ENCODE measurements around the gene CARD11.
"Not testable (repeated sequence)": the region's sequence is repeated elsewhere in the genome, so short reads cannot be mapped to it uniquely, and the experiment has no call there.

The CARD11 gene

GRCh38 chr7:3021825-3022224, 21.8 kb downstream of the CARD11 start:
- no peak for TF ChIP-seq CTCF (conservative IDR thresholded peaks at IDR 0.05; ENCODE audit: low read depth, low read length)
- no peak for DNase-seq (ENCODE audit: low read depth)
- H3K4me3 ChIP-seq (ENCODE audit: low read length), result no peak overlapping the region

DNA sequence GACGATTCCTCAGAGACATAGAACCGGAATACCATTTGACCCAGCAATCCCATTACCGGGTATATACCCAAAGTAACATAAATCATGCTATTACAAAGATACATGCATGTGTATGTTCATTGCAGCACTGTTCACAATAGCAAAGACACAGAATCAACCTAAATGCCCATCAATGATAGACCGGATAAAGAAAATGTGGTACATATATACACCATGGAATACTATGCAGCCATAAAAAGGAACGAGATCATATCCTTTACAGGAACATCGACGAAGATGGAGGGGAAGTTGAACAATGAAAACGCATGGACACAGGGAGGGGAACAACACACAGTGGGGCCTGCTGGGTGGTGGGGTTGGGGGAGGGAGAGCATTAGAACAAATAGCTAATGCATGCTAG, 22.4 kb downstream of the CARD11 start:
- DNase-seq (ENCODE audit: low read depth); H3K4me3 ChIP-seq (ENCODE audit: low read length): not testable (repeated sequence)

GRCh38 chr7:3020416-3020815, 23.3 kb downstream of the CARD11 start:
- no peak for TF ChIP-seq CTCF (conservative IDR thresholded peaks at IDR 0.05; ENCODE audit: low read depth, low read length)
- H3K4me3 ChIP-seq (ENCODE audit: low read length), result no peak overlapping the region
- DNase-seq (ENCODE audit: low read depth), result no peak

- no peak overlapping the region for H3K4me3 ChIP-seq (ENCODE audit: low read length)
- no peak for TF ChIP-seq CTCF (conservative IDR thresholded peaks at IDR 0.05; ENCODE audit: low read depth, low read length)
- no peak for DNase-seq (ENCODE audit: low read depth)
These were observed 23.9 kb downstream of the CARD11 start for GRCh38 chr7:3019801-3020200.

- no peak for DNase-seq (ENCODE audit: low read depth)
- H3K4me3 ChIP-seq (ENCODE audit: low read length), result no peak overlapping the region
- no peak for TF ChIP-seq CTCF (conservative IDR thresholded peaks at IDR 0.05; ENCODE audit: low read depth, low read length)
These were observed 29.5 kb downstream of the CARD11 start for GRCh38 chr7:3013975-3014792.

- no peak for DNase-seq (ENCODE audit: low read depth)
- TF ChIP-seq CTCF (conservative IDR thresholded peaks at IDR 0.05; ENCODE audit: low read depth, low read length), result no peak
- H3K4me3 ChIP-seq (ENCODE audit: low read length), result no peak overlapping the region
These were observed 32.3 kb downstream of the CARD11 start for GRCh38 chr7:3011211-3011852.

DNA sequence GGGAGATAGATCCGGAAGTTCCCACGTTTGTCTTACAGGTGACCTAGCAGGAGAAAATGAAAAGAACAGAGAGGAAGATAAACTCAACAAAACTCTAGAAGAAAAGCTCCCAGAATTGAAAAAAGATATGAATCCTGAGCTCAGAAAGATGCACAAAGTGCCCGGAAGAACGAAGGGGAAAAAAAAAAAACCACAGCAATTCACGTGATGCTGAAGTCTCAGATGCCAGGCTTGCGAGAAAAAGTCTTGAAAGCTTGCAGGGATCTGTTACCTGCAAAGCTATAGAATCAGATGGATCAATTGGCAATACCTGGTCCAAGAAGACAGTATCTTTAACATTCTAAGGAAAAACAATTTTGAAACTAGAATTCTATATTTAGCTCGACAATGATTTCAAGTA, 33.5 kb downstream of the CARD11 start:
- no peak overlapping the region for H3K4me3 ChIP-seq (ENCODE audit: low read length)
- no peak for DNase-seq (ENCODE audit: low read depth)
- TF ChIP-seq CTCF (conservative IDR thresholded peaks at IDR 0.05; ENCODE audit: low read depth, low read length), result no peak
